NOMO-1 treated with dmso at 0.1 percent for 144 hours (cell line): ENCODE measurements around the gene IDI2.

Experiments used
- DNase-seq: peaks from one replicate; lab custom pipeline; 2025; ENCODE audit not compliant: unreplicated experiment; lab: John Stamatoyannopoulos, UW

IDI2 gene

GRCh38 chr10:983971-984655 is 41.5 kb downstream of the IDI2 start:
- no peak for DNase-seq

GRCh38 chr10:983401-983800 is 42.3 kb downstream of the IDI2 start:
- DNase-seq = no peak

DNA sequence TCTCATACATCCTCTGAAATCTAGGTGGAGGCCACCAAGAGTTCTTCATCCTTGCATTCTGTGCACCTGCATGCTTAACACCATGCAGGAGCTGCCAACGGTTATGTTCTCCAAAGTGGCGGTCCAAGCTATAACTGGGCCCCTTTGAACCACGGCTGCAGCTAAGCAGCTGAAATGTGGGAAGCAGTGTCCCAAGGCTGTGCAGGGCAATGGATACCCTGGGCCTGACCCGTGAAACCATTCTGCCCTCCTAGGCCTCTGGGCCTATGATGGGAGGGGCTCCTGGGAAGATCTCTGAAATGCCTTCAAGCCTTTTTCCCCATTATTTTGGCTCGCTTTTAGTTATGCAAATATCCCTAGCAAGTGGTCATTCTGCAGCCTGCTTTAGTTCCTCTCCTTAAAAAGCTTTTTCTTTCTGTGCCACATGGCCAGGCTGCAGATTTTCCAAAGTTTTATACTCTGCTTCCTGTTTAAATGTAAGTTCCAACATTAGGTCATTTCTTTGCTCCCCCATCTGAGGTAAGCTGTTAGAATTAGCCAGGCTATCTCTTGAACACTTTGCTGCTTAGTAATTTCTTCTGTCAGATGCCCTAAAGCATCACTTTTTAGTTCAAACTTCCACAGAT is 45.1 kb downstream of the IDI2 start:
- DNase-seq = no peak

GRCh38 chr10:978826-979421 is 46.7 kb downstream of the IDI2 start:
- no peak for DNase-seq

- no peak for DNase-seq
Measured at GRCh38 chr10:976316-976715, 49.3 kb downstream of the IDI2 start.

- no peak for DNase-seq
Measured at GRCh38 chr10:974785-975074, 50.9 kb downstream of the IDI2 start.

DNA sequence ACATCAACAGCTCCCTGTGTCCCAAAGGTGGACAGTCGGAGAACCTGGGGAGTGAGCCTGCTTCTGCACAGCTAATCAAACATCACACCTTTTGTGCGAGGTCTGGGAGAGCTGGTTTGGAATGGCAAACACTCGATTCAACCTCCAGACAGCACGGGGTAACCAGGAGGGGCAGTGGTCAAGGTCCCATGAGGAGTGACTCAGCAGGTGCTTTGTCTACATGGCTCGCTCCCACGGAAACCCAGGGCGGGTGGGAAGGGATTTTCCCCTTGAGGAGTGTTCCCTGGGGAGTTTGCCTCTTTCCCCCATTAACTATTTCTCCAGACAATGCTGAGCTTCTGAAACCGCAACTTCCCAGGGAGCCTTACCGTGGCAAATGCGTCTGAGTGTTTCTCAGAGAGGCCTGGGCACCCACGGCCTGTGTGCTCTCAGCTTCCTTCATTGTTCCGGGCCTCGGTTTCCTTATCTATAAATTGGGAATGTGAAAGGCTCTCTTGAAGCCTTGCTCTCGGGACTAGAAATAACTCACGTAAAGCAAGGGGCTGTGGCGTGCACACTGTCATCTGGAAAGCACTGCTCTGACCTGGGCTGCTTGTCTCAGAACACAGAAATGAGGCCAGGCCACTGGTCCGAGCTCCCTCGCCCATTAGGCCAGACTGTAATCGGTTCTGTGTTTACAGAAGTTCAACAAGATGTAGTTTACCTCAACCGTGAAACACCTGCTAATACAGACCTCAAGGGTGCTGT is 51.4 kb downstream of the IDI2 start:
- no peak for DNase-seq

- no peak for DNase-seq
Measured at GRCh38 chr10:972763-973162, 52.9 kb downstream of the IDI2 start.

DNA sequence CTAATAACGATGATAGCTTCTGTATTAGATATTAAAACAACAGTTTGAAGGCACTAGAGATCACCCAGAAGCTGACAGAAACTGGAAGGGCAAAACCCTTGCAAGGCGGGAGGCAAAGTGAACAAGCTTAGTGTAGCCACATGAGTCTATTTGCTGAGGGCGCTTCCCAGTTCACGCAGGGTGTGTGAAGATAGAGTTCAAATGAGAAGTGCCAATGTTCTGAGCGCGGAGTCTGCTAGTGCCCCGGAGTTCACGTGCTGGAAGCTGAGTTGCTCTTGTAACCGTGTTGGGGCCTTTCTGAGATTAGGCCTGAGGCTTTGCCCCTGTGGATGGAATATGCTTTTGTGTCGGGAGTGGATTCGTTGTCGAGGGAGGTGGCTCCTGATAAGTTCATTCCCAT is 54.0 kb downstream of the IDI2 start:
- no peak for DNase-seq

DNA sequence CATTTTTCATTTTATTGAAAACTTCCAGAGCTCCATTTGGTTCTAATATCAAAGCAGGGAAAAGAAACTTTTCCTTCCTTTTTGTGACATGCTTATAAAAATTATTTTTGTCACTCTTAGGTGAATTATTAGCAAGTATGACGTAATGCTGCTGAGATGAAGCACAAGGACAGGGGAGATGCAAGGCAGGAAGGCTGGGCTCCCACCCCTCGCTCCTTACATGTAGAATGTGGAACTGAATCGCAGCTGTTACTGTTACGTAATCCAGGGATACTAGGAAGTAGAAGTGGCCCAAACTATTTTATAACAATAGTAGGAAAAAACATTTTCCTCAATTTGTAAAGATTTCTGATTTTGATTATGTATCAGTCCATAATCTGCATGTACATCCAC is 54.5 kb downstream of the IDI2 start:
- no peak for DNase-seq

DNA sequence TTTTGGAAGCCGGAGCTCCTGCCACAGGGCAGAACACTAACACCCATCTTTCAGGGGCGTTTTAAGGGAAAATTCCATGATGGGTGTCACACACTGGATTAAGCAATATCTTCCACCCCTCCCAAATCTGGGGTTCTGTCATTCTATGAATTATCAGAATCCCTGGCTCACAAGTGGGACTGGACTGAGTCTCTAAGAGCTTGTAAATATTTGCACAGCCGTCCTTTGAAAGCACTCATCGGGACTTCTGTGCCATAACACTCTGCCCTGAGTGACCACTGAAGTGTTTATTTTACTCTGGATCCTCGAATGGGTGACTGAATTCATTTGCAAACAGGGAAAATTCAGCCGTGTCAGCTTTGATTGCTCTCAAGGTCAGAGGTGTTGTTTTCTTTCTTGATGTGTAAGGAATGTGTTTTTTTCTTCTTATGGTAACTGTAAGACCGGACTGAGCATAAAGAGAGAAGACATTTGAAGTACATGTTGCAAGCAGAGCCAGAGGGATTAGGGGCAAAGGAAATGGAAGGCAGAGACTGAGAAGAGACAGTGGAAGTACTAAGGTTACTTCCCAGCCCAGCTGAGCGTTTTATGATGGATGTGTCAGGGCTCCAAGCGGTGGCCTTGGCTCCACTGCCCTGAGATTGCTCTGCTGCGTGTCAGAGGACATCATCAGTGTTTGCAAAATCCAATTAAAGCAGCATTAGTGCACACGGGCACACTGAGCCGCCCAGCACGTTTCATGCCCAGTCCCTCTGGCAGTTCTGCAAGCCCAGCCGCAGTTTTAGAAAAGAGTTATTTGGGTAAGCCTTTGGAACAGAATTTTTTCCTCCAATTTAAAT is 55.1 kb downstream of the IDI2 start:
- no peak for DNase-seq

DNA sequence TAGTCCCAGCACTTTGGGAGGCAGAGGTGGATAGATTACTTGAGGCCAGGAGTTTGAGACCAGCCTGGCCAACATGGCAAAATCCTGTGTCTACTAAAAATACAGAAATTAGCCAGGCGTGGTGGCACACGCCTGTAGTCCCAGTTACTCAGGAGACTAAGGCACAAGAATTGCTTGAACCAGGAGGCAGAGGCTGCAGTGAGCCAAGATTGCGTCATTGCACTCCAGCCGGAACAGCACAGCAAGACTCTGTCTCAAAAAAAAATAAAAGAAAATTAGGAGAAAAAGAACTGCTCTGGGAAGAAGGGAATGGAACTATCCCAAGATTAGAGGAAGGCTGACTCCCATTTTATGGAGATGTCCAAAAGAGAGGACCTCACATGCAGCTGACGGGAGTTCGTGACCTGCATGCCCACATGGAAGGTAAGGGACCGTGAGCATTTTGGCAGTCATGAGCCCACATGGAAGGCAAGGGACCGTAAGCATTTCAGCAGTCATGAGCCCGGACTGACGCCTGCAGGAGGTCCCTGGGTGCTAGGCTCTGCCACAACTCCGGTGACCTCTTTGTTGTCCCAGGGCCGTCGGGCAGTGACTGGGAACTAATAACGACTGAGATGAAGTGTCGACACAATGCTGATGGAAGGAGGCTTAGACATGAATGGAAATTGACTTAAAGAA is 56.0 kb downstream of the IDI2 start:
- DNase-seq = no peak
